Fibroblast of pulmonary artery (primary cell): ENCODE measurements around the gene LEKR1.

ENCODE experiments used
- DNase-seq: peaks from one replicate; pipeline ENCODE4 v3.0.0-alpha.2; 2010; ENCODE audit warnings: low read depth
- H3K4me3 ChIP-seq: replicated peaks from 2 replicates; pipeline ENCODE4 v1.5.1; 2011; ENCODE audit warnings: low read depth, mild to moderate bottlenecking, control low read depth, low read length, moderate library complexity
- TF ChIP-seq, protein P1 (sequence below): IDR thresholded peaks from 2 replicates; pipeline ENCODE4 v1.5.1; 2011; ENCODE audit warnings: mild to moderate bottlenecking, control low read depth, low read length, inconsistent platforms; ENCODE audit errors: missing control alignments

Gene LEKR1

DNA sequence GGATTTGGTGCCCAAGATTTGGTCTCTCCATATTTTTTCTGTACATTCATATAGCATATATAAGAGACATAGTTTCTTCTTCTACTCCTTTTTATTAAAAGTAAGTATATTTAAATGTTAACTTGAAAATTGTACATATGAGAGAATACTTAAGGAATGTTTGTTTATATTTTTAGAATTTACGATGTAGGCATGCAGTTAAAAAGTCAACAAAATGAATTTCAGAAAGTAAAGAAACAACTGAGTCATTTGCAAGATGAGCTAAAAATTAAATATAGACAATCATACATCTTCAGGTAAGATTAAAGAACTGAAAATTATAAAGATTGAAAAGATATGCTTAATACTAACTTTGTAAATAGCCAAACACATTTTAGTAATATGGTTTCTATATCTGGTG, 94.2 kb downstream of the LEKR1 start:
- H3K4me3 ChIP-seq: no peak overlapping the region
- TF ChIP-seq, protein P1, sequence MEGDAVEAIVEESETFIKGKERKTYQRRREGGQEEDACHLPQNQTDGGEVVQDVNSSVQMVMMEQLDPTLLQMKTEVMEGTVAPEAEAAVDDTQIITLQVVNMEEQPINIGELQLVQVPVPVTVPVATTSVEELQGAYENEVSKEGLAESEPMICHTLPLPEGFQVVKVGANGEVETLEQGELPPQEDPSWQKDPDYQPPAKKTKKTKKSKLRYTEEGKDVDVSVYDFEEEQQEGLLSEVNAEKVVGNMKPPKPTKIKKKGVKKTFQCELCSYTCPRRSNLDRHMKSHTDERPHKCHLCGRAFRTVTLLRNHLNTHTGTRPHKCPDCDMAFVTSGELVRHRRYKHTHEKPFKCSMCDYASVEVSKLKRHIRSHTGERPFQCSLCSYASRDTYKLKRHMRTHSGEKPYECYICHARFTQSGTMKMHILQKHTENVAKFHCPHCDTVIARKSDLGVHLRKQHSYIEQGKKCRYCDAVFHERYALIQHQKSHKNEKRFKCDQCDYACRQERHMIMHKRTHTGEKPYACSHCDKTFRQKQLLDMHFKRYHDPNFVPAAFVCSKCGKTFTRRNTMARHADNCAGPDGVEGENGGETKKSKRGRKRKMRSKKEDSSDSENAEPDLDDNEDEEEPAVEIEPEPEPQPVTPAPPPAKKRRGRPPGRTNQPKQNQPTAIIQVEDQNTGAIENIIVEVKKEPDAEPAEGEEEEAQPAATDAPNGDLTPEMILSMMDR: no peak
- no peak for DNase-seq

DNA sequence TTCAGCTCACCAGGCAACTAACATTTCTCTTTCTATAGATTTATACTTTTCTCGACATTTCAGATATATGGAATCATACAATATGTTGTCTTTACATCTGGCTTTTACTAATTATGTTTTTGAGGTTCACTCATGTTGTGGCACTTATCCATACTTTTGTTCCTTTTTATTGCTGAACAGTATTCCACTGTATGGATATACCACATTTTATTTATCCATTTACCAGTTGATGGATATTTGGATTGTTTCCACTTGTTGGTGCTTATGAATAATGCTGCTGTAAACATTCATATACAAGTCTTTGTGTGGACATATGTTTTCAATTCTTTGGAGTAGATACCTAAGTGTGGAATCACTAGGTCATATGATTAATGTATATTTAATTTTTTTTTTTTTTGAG, 97.2 kb downstream of the LEKR1 start:
- H3K4me3 ChIP-seq: no peak overlapping the region
- TF ChIP-seq, protein P1: no peak
- DNase-seq: no peak

DNA sequence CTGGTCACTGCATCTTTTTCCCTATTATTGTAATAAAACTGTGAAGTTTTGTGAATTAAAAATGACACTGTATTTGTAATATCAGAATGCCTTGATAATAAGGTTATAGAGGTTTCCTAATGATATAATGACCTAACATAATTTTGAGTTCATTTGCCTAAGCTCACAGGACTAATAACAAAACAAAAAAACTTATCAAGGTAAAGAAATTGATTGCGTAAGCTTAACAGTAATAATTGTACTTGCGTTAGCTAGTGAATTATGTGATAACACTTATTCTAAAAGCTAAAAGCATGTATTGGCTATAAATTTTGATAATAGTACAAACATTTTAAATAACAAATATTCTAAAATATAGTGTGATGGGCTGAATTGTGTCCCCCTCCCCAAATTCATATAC, 112.6 kb downstream of the LEKR1 start:
- TF ChIP-seq, protein P1: no peak
- no peak overlapping the region for H3K4me3 ChIP-seq
- no peak for DNase-seq

DNA sequence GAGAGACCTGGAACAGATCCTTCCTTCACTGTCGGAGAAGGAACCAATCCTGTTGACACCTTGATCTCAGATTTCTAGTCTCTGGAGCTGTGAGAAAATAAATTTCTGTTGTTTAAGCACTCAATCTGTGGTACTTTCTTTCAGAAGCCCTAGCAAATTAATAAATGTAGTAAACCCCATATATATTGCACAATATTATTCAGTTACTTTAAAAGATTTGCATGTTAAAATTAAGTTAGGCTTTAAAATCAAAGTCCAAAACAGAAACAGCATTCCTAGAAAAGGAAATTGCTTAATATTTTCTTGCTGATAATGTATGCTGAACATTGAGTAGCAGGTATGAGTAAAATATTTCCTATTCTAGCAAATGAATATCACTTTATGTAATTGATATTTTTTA, 113.2 kb downstream of the LEKR1 start:
- TF ChIP-seq, protein P1: no peak
- DNase-seq: no peak
- no peak overlapping the region for H3K4me3 ChIP-seq

DNA sequence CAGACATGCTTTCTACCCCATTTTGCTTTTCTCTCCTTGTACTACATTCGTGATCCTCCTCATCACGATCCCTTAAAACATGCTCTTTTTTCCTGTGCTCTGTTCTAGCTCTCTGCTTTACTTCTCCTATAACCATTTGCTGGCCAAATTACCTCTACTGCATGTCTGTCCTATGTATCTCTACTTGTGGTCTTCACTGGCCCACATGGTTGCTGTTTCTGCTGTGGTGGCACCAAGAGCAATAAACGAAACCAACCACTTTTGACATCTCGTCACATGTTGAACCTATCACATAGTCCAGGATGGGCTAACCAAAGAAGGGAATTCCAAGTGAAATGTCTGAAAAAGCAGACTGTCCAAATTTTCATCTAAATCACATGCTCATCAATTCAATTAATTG, 115.2 kb downstream of the LEKR1 start:
- DNase-seq: no peak
- TF ChIP-seq, protein P1: no peak
- no peak overlapping the region for H3K4me3 ChIP-seq

DNA sequence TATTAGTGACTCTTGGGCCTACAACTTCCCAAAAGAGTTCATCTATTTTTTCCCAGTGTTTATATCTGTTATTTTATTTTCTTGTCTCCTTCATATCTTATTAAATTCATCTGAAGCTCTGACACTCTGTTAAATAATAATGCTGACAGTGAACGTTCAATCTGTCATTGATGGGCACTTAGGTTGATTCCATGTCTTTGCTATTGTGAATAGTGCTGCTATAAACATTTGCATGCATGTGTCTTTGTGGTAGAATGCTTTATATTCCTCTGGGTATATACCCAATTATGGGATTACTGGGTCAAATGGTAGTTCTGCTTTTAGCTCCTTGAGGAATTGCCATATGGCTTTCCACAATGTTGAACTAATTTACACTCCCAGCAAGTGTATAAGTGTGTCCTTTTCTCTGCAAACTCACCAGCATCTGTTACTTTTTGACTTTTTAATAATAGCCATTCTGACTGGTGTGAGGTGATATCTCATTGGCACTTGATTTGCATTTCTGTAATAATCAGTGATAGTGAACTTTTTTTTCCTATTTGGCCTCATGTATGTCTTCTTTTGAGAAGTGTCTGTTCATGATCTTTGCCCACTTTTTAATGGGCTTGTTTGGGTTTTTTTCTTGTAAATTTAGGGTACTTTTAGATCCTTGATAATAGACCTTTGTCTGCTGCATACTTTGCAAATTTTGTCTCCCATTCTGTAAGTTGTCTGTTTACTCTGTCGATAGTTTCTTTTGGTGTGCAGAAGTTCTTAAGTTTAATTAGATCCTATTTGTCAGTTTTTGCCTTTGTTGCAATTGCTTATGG, 122.5 kb downstream of the LEKR1 start:
- DNase-seq: no peak
- TF ChIP-seq, protein P1: no peak
- H3K4me3 ChIP-seq: no peak overlapping the region

DNA sequence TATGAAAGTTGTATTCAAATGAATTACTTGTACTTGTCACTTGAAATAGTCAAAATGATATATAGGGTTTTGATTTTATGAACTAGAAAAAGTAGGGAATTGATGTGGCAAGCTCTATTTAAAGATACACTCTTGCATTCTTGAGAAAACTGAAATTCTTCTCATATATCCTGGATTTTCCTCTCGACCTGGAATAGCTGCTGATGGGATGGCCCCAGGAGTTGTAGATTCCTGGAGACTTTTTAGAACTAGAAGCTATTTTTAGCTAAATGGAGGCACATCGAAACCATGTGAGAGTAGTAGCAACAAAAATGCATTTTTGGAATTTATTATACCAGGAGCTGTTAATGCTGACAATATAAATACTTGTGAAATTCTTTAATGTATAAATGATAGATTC, 125.9 kb downstream of the LEKR1 start:
- TF ChIP-seq, protein P1: no peak
- H3K4me3 ChIP-seq: no peak overlapping the region
- no peak for DNase-seq
